ENCODE results near the gene NFS1.

NFS1 gene

DNA sequence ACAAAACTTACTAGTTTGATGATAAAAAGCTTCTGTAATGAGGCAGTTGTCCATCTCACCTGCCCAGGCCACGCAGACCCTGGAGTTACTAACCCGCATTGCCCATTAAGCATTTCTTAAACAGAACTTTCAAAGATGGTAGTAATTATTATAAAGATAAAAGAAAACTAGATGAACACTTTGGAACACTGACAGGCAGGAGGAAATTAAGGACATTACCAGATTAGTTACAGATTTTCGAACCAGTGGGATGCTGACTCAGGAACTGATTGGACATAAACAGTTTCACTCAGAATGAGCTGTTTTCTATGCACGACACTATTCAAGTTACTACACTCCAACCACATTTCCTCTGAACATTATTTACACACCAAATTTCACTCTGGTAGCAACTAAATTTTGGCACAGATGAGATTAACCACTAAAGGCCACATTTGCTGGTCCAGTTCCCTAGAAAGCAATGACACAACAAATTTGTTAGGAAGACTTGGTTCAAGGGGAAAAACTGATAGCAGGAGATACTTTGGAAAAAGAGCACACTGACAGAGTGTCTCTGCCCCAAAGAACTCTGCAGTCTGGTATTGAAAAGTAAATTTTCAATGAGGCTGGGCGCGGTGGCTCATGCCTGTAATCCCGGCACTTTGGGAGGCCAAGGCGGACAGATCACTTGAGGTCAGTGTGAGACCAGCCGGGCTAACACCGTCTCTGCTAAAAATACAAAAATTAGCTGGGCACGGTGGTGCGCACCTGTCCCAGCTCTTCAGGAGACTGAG is 3.1 kb upstream of the NFS1 start:
- Histone ChIP-seq H3K36me3 (ENCODE audit: control insufficient read depth in 4 of 4, insufficient read depth in 4 of 4, low read length in 3 of 4) (peaks cover 13 to 57% (median 37%) of the 10 kb centered on the region in 4 experiments), H3K4me3 (ENCODE audit: control insufficient read depth in 1 of 7, extremely low read depth in 1 of 7, insufficient read depth in 4 of 7, low read depth in 2 of 7, low read length in 6 of 7) (no peak overlapping the region), H3K9me3 (ENCODE audit: control extremely low read depth in 1 of 5, control insufficient read depth in 4 of 5, insufficient read depth in 2 of 5, low read depth in 1 of 5, low read length in 4 of 5) (no peaks in the 10 kb centered on the region), H3K4me1 (ENCODE audit: control extremely low read depth in 1 of 4, control insufficient read depth in 4 of 4, insufficient read depth in 4 of 4, low read length in 3 of 4) (peaks cover 10 to 28% (median 24%) of the 10 kb centered on the region in 4 experiments), H3K27ac (ENCODE audit: insufficient read depth in 1 of 2, low read depth in 1 of 2, low read length in 2 of 2, poor library complexity in 1 of 2, severe bottlenecking in 2 of 2) (peak overlapping the region in 1 of 2 experiments; percentile 9), H3K27me3 (replicated peaks in 2 of 5; ENCODE audit: control insufficient read depth in 4 of 5, insufficient read depth in 5 of 5, low read length in 4 of 5) (no peaks in the 10 kb centered on the region)
- CTCF ChIA-PET = interaction anchor here (0.6 to 2.1 kb wide), 3 partner anchors 16 to 246 kb away, joined by 3 to 7 read pairs (median 3); no protein-coding TSS in a partner anchor
- peak in 1 of 3 donors; percentile 43 for DNase-seq
- POLR2A ChIA-PET = interaction anchor here (0.6 to 1.5 kb wide), 6 partner anchors 25 to 233 kb away, joined by 3 to 5 read pairs (median 4); partner anchors contain the start of genes CPNE1 and RBM12
- WGBS (ENCODE audit: insufficient coverage) = 79% methylated on average over 6 of the region's 12 CpGs

DNA sequence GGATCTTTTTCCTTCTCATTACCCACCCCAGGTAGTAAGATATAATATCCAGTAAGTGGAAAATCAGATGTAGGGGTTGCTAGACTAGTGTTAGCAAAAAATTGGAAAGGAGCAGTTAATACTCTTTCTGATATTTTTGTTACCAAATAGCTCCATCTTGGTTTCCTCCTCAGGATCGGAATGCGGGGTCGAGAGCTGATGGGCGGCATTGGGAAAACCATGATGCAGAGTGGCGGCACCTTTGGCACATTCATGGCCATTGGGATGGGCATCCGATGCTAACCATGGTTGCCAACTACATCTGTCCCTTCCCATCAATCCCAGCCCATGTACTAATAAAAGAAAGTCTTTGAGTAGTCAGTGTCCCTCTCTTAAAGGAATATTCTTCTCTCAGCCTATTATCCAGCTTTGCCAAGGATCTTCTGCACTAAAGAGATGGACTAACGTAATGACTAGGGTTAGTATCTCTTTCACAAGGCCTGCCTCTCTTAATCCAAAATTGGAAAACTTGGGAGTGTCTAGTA is 1.5 kb upstream of the NFS1 start:
- peaks cover 10 to 28% (median 24%) of the 10 kb centered on the region in 4 experiments for H3K4me1 ChIP-seq (ENCODE audit: control extremely low read depth in 1 of 4, control insufficient read depth in 4 of 4, insufficient read depth in 4 of 4, low read length in 3 of 4)
- peak overlapping the region in 2 of 7 experiments; percentile 95 to 97 for H3K4me3 ChIP-seq (ENCODE audit: control insufficient read depth in 1 of 7, extremely low read depth in 1 of 7, insufficient read depth in 4 of 7, low read depth in 2 of 7, low read length in 6 of 7)
- H3K36me3 ChIP-seq (ENCODE audit: control insufficient read depth in 4 of 4, insufficient read depth in 4 of 4, low read length in 3 of 4) = peaks cover 6 to 48% (median 30%) of the 10 kb centered on the region in 4 experiments
- no peak for DNase-seq
- H3K27me3 ChIP-seq (replicated peaks in 2 of 5; ENCODE audit: control insufficient read depth in 4 of 5, insufficient read depth in 5 of 5, low read length in 4 of 5) = no peaks in the 10 kb centered on the region
- 95% methylated on average over 5 of the region's 7 CpGs for WGBS (ENCODE audit: insufficient coverage)
- ChIA-PET POLR2A (interaction anchor here (1.5 to 2.4 kb wide), 2 partner anchors 26 to 36 kb away, joined by 4 to 8 read pairs; partner anchors contain the start of genes CPNE1 and RBM12), CTCF (interaction anchor here (2.1 kb wide), 1 partner anchor 17 kb away, joined by 7 read pairs; no protein-coding TSS in a partner anchor)
- H3K9me3 ChIP-seq (ENCODE audit: control extremely low read depth in 1 of 5, control insufficient read depth in 4 of 5, insufficient read depth in 2 of 5, low read depth in 1 of 5, low read length in 4 of 5) = no peaks in the 10 kb centered on the region
- peak overlapping the region in 1 of 2 experiments; percentile 92 for H3K27ac ChIP-seq (ENCODE audit: insufficient read depth in 1 of 2, low read depth in 1 of 2, low read length in 2 of 2, poor library complexity in 1 of 2, severe bottlenecking in 2 of 2)

DNA sequence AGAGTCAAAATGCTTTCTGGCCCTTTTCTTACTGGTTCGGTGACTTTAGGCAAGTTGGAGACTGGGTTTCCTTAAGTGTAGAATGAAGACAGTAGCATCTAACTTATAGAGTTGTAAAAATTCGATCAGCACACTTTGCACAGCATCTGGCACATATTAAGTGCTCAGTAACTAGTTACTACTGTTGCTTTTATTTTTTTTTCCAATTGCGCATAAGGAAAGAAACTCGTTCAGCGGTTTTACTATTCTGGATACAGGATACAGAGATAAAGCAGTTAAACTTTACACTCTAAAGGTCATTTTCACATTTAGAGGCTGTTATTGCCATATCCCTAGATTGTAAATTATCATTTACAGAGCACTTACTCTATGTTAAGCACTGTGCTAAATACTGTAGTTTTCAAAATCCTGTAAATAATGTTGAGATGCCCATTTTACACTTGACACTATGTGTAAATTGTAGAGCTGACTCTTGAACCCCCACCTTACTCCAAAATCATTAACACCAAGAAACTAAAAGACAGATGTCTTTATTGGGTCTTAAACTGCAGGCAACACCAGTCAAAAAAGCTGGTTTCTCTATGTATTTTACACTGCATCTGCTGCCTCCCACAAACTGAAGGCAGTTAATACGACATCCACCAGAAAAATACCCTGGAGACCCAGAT is 939 bp upstream of the NFS1 start:
- Histone ChIP-seq H3K36me3 (ENCODE audit: control insufficient read depth in 4 of 4, insufficient read depth in 4 of 4, low read length in 3 of 4) (peaks cover 9 to 47% (median 27%) of the 10 kb centered on the region in 4 experiments), H3K4me3 (ENCODE audit: control insufficient read depth in 1 of 7, extremely low read depth in 1 of 7, insufficient read depth in 4 of 7, low read depth in 2 of 7, low read length in 6 of 7) (peak overlapping the region in 6 of 7 experiments; percentile 90 to 98 (median 94)), H3K27me3 (replicated peaks in 2 of 5; ENCODE audit: control insufficient read depth in 4 of 5, insufficient read depth in 5 of 5, low read length in 4 of 5) (no peaks in the 10 kb centered on the region), H3K27ac (ENCODE audit: insufficient read depth in 1 of 2, low read depth in 1 of 2, low read length in 2 of 2, poor library complexity in 1 of 2, severe bottlenecking in 2 of 2) (peak overlapping the region; percentile 86 to 92), H3K9me3 (ENCODE audit: control extremely low read depth in 1 of 5, control insufficient read depth in 4 of 5, insufficient read depth in 2 of 5, low read depth in 1 of 5, low read length in 4 of 5) (no peaks in the 10 kb centered on the region), H3K4me1 (ENCODE audit: control extremely low read depth in 1 of 4, control insufficient read depth in 4 of 4, insufficient read depth in 4 of 4, low read length in 3 of 4) (peaks cover 10 to 28% (median 24%) of the 10 kb centered on the region in 4 experiments)
- DNase-seq = peak in 1 of 3 donors; percentile 18
- WGBS (ENCODE audit: insufficient coverage) = no CpG with 5 or more reads among the region's 6 CpGs
- POLR2A ChIA-PET = interaction anchor here (0.6 to 2.4 kb wide), 3 partner anchors 30 to 42 kb away, joined by 4 to 8 read pairs (median 4); partner anchors contain the start of genes CPNE1, RBM12 and RBM39
- CTCF ChIA-PET = interaction anchor here (1.5 to 1.6 kb wide), 2 partner anchors 36 to 81 kb away, joined by 6 read pairs; partner anchors contain the start of genes CPNE1 and RBM12

DNA sequence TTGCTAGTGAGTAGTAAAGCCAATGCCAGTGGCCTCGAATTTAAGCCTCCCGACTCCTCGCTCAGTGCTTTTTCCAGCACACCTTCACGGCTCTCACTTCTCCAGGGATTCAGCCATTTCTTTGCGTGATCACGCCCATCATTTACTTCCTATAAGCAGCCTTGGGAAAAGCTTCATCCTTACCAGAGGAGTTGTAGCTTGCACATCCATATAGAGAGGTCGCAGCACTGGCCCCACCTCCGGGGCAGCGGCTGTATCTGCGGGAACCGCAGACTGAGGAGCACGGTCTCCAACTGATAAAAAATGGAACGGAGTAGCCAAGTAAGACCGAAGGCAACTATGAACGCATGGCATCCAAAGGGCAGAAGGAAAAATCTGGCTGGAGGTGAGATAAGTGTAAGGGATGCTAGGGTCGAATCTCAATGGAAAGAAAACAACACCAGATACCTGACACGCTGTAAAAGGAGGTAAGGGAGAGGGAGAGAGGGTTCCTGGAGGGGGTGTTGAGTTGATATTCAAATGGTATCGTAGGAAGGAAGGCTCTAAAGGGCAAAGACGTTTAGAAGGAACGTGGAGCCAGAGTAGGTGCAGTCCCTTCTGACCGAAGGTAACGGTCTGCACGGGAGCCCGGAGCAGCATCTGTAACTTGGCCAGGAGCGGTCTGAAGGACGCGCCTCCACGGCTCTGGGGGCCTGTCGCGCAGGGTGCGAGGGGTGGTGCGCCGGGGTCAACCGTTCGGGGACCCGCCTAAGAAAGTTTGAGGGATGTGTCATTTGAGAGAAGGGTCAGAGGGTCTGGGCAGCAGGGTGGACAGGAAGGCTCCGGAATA is 640 bp downstream of the NFS1 start:
- H3K9me3 ChIP-seq (ENCODE audit: control extremely low read depth in 1 of 5, control insufficient read depth in 4 of 5, insufficient read depth in 2 of 5, low read depth in 1 of 5, low read length in 4 of 5) = no peaks in the 10 kb centered on the region
- WGBS (ENCODE audit: insufficient coverage) = 10% methylated on average over 33 of the region's 37 CpGs
- POLR2A ChIA-PET = interaction anchor here (1.3 kb wide), 1 partner anchor 82 kb away, joined by 5 read pairs; the partner anchor contains the start of gene SPAG4
- CTCF ChIA-PET = interaction anchor here (0.6 to 1.6 kb wide), 4 partner anchors 35 to 97 kb away, joined by 3 to 6 read pairs (median 4); partner anchors contain the start of genes CPNE1 and RBM12
- peak overlapping the region in 1 of 2 experiments; percentile 92 for H3K27ac ChIP-seq (ENCODE audit: insufficient read depth in 1 of 2, low read depth in 1 of 2, low read length in 2 of 2, poor library complexity in 1 of 2, severe bottlenecking in 2 of 2)
- peak in 2 of 3 donors; percentile 18 to 37 for DNase-seq
- H3K27me3 ChIP-seq (replicated peaks in 2 of 5; ENCODE audit: control insufficient read depth in 4 of 5, insufficient read depth in 5 of 5, low read length in 4 of 5) = no peaks in the 10 kb centered on the region
- H3K36me3 ChIP-seq (ENCODE audit: control insufficient read depth in 4 of 4, insufficient read depth in 4 of 4, low read length in 3 of 4) = peaks cover 4 to 36% (median 20%) of the 10 kb centered on the region in 4 experiments
- peak overlapping the region; percentile 81 to 98 (median 92) for H3K4me3 ChIP-seq (ENCODE audit: control insufficient read depth in 1 of 7, extremely low read depth in 1 of 7, insufficient read depth in 4 of 7, low read depth in 2 of 7, low read length in 6 of 7)
- H3K4me1 ChIP-seq (ENCODE audit: control extremely low read depth in 1 of 4, control insufficient read depth in 4 of 4, insufficient read depth in 4 of 4, low read length in 3 of 4) = peaks cover 10 to 28% (median 24%) of the 10 kb centered on the region in 4 experiments

DNA sequence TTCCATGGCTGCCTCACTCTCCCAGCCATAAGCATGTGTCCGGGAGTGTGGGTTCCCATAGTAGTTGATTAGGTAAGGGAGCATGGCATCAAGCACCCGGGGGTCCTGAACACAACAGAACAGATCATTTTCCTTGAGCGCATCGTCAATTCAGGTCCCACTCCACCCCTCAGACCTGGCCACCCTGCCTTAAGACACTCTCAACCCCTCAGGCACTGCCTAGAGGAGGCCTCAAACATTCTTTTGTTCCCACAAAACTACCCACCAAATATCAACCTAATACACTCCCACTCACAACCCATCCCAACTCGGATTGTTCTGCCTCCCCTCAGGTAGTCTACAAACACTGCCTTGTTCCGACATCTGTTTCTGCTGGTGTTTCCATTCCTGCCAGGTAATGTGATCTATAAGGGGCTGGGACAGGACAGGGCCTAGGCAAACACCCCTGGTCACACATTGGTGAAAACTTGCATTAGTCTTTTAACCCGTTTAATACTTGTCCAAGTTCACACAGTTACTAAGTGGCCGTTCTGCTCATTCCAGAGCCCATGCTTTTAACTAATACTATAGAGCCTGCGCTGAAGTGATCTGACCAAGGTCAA is 1.4 kb downstream of the NFS1 start:
- peaks cover 10 to 28% (median 24%) of the 10 kb centered on the region in 4 experiments for H3K4me1 ChIP-seq (ENCODE audit: control extremely low read depth in 1 of 4, control insufficient read depth in 4 of 4, insufficient read depth in 4 of 4, low read length in 3 of 4)
- no peak for DNase-seq
- WGBS (ENCODE audit: insufficient coverage) = 91% methylated on average over 5 of the region's 9 CpGs
- POLR2A ChIA-PET = no interaction called here
- H3K9me3 ChIP-seq (ENCODE audit: control extremely low read depth in 1 of 5, control insufficient read depth in 4 of 5, insufficient read depth in 2 of 5, low read depth in 1 of 5, low read length in 4 of 5) = no peaks in the 10 kb centered on the region
- no peak overlapping the region for H3K27ac ChIP-seq (ENCODE audit: insufficient read depth in 1 of 2, low read depth in 1 of 2, low read length in 2 of 2, poor library complexity in 1 of 2, severe bottlenecking in 2 of 2)
- H3K36me3 ChIP-seq (ENCODE audit: control insufficient read depth in 4 of 4, insufficient read depth in 4 of 4, low read length in 3 of 4) = peaks cover 4 to 30% (median 18%) of the 10 kb centered on the region in 4 experiments
- CTCF ChIA-PET = interaction anchor here (0.6 kb wide), 1 partner anchor 94 kb away, joined by 3 read pairs; no protein-coding TSS in a partner anchor
- no peaks in the 10 kb centered on the region for H3K27me3 ChIP-seq (replicated peaks in 2 of 5; ENCODE audit: control insufficient read depth in 4 of 5, insufficient read depth in 5 of 5, low read length in 4 of 5)
- peak overlapping the region in 6 of 7 experiments; percentile 90 to 98 (median 94) for H3K4me3 ChIP-seq (ENCODE audit: control insufficient read depth in 1 of 7, extremely low read depth in 1 of 7, insufficient read depth in 4 of 7, low read depth in 2 of 7, low read length in 6 of 7)

DNA sequence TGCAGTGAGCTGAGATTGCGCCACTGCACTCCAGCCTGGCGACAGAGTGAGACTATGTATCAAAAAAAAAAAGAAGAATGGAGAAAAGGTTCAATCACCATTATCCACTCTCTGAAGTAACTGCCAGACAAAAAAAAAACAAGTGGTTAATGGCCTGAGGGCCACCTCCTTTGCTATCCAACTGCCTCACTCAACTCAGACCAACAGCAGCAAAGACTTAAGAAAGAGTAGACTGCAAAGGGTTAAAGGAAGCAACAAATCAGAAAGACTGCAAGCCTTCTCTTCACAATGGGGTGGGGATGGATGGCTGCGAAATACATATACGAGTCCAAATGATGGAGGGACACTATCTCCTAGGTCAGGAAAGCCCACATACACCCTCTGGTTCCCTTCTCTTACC is 3.2 kb downstream of the NFS1 start:
- Histone ChIP-seq H3K4me1 (ENCODE audit: control extremely low read depth in 1 of 4, control insufficient read depth in 4 of 4, insufficient read depth in 4 of 4, low read length in 3 of 4) (peaks cover 10 to 28% (median 23%) of the 10 kb centered on the region in 4 experiments), H3K9me3 (ENCODE audit: control extremely low read depth in 1 of 5, control insufficient read depth in 4 of 5, insufficient read depth in 2 of 5, low read depth in 1 of 5, low read length in 4 of 5) (no peaks in the 10 kb centered on the region), H3K4me3 (ENCODE audit: control insufficient read depth in 1 of 7, extremely low read depth in 1 of 7, insufficient read depth in 4 of 7, low read depth in 2 of 7, low read length in 6 of 7) (no peak overlapping the region), H3K36me3 (ENCODE audit: control insufficient read depth in 4 of 4, insufficient read depth in 4 of 4, low read length in 3 of 4) (peaks cover 0 to 15% (median 10%) of the 10 kb centered on the region in 4 experiments), H3K27me3 (replicated peaks in 2 of 5; ENCODE audit: control insufficient read depth in 4 of 5, insufficient read depth in 5 of 5, low read length in 4 of 5) (no peaks in the 10 kb centered on the region), H3K27ac (ENCODE audit: insufficient read depth in 1 of 2, low read depth in 1 of 2, low read length in 2 of 2, poor library complexity in 1 of 2, severe bottlenecking in 2 of 2) (no peak overlapping the region)
- POLR2A ChIA-PET = no interaction called here
- 94% methylated on average over 2 of the region's 4 CpGs for WGBS (ENCODE audit: insufficient coverage)
- DNase-seq = no peak
- CTCF ChIA-PET = no interaction called here
